Cardiac muscle cell (in vitro differentiated cells and primary cell): ENCODE results near the gene GLYR1. TPM values are rescaled to one million over a fixed set of nuclear protein-coding genes. Genes with fewer than 3 reads are reported as not detected.

Experiments used
- DNase-seq, 2 donors: peaks; one replicate each; pipeline versions ENCODE4 v3.0.0 to v3.0.0-alpha.2; 2010 to 2017; ENCODE audit warnings: low read depth in 1 of 2, low spot score in 1 of 2
- H3K27ac ChIP-seq: fragments of 200-600 bp; sonication (generic); 2 replicates; pipeline ENCODE4 v1.5.1; 2016
- H3K27me3 ChIP-seq: fragments of 200-600 bp; sonication (generic); 2 replicates; pipeline ENCODE4 v1.6.0; 2016; ENCODE audit warnings: control low read depth
- H3K36me3 ChIP-seq: fragments of 200-600 bp; sonication (generic); 2 replicates; pipeline ENCODE4 v1.5.1; 2016; ENCODE audit warnings: control low read depth
- H3K4me1 ChIP-seq: fragments of 200-600 bp; sonication (generic); 2 replicates; pipeline ENCODE4 v1.8.1; 2017; ENCODE audit warnings: low read depth, mild to moderate bottlenecking, mixed run types
- H3K4me3 ChIP-seq: fragments of 200-600 bp; sonication (generic); 2 replicates; pipeline ENCODE4 v1.5.1; 2016; ENCODE audit warnings: mild to moderate bottlenecking
- H3K9me3 ChIP-seq: fragments of 200-600 bp; sonication (generic); 2 replicates; pipeline ENCODE4 v1.5.1; 2017; ENCODE audit warnings: low read depth, mild to moderate bottlenecking, control low read depth
- polyA plus RNA-seq: library from polyadenylated mRNA; unstranded; fragments of >200 nt; fragmentation: Nextera tagmentation; extraction: Ambion mirVana; gene quantifications from 2 replicates; pipeline ENCODE4 v1.2.1, GENCODE V29; 2016
- total RNA-seq: library from RNA; depleted of rRNA; stranded (reverse); fragments of >200 nt; gene quantifications from 2 replicates; pipeline ENCODE4 v1.2.3, GENCODE V29; 2016
- TF ChIP-seq, protein P1 (sequence below): IDR thresholded peaks from 2 replicates; pipeline ENCODE4 v1.5.1; 2012; ENCODE audit warnings: low read depth, mild to moderate bottlenecking, low read length

GLYR1 gene
- total and polyA plus RNA-seq, 2 experiments from 2014 or later: 38.0 to 65.5 TPM

DNA sequence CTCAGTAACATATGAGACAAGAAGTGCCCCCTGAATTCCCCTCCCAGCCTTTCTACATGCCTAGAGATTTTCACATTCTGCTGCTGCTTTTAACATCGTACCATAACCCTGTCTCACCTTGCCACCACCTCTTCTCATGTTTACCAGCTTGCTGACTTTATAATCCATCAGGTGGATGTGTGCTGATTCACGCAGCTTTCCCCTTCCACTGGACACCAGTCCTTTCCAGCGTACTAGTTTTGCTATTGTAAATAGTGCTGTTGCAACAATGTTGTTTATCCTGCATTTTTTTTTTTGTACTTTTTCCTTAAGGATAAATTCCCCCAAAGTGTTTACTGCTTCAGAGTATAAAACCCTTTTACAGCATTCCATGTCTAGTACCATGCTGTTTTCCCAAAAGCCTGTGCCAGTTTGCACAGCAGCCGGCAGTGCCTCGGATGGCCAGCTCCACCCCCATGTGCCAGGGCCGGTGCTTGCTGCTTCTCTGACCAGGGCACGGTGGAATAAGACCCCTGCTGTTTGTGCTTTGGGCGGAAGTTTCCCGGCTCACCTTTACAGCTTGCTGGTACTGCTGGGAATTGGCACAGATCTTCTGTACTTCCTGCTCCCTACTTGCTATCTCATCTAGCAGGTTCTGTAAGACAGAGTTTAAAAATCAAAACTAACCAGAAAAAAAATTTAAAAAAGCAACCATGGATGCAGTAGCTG lies 41.5 kb upstream of the GLYR1 start:
- no peak for DNase-seq
- H3K27ac ChIP-seq: no peak overlapping the region
- H3K36me3 ChIP-seq: peaks cover 21% of the 10 kb centered on the region
- H3K4me3 ChIP-seq: no peak overlapping the region
- TF ChIP-seq, protein P1, sequence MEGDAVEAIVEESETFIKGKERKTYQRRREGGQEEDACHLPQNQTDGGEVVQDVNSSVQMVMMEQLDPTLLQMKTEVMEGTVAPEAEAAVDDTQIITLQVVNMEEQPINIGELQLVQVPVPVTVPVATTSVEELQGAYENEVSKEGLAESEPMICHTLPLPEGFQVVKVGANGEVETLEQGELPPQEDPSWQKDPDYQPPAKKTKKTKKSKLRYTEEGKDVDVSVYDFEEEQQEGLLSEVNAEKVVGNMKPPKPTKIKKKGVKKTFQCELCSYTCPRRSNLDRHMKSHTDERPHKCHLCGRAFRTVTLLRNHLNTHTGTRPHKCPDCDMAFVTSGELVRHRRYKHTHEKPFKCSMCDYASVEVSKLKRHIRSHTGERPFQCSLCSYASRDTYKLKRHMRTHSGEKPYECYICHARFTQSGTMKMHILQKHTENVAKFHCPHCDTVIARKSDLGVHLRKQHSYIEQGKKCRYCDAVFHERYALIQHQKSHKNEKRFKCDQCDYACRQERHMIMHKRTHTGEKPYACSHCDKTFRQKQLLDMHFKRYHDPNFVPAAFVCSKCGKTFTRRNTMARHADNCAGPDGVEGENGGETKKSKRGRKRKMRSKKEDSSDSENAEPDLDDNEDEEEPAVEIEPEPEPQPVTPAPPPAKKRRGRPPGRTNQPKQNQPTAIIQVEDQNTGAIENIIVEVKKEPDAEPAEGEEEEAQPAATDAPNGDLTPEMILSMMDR: no peak
- H3K4me1 ChIP-seq: no peaks in the 10 kb centered on the region
- H3K27me3 ChIP-seq: no peaks in the 10 kb centered on the region
- H3K9me3 ChIP-seq: no peaks in the 10 kb centered on the region

DNA sequence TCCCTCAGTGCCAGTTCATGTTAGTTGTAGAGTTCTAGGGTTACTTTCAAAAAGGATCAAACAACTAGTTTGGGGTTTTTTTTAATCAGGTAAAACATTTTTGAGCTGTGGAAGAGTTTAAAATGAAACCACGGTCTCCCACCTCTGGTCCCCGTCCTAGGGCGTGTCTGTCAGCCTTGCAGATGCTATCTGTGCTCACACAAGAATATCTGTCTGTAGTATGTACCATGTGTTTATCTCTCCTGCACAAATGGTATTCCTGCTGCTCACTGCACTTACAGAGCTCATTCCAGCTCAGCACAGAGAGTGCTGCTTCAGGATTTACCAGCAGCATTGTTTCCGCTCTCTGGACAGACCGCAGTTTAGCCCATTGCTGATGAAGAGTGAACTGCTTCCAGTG lies 39.1 kb upstream of the GLYR1 start:
- H3K36me3 ChIP-seq: peaks cover 26% of the 10 kb centered on the region
- DNase-seq: no peak
- no peaks in the 10 kb centered on the region for H3K27me3 ChIP-seq
- TF ChIP-seq, protein P1: no peak
- no peak overlapping the region for H3K27ac ChIP-seq
- no peaks in the 10 kb centered on the region for H3K9me3 ChIP-seq
- H3K4me1 ChIP-seq: peaks cover 9% of the 10 kb centered on the region
- H3K4me3 ChIP-seq: no peak overlapping the region

DNA sequence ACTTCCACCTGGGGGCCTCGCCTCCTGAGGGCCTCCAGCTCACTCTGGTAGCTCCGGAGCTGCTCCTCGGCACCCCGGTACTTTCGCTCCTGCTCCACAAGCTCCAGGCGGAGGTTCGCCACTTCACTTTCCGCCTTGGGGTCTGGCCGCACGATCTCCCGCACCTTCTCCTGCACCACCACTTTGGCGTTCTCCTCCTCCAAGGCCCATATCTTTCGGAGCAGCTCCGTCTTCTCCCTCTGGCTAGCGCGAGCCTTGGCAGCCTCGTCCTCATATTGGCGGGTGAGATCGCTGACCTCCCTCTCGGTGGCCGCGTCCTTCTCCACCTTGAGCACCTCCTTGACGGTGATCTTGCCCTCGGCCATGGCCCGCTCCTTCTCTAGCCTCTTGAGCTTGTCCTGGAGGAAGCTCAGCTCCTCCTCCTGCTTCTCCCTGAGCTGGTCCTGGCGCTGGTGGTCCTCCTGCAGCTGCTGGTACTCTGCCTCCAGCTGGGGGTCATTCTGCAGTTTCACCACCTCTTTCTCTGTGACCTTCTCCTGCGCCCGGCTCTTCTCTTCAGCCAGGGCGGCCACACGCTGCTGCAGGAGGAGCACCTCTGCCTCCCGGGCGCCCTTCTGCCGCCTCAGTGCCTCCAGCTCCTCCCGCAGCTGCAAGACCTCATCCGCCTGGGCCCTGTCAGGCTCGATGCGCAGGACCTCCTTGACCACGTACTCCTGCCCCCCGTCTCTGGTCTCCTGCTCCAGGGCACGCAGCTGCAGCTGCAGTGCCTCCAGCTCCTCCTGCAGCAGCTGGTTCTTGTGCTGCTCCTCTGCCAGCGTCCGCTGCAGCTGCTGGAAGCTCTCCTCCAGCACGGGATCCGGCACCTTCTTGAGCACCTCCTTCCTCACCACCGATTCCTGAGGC lies 38.1 kb upstream of the GLYR1 start:
- TF ChIP-seq, protein P1: no peak
- H3K4me1 ChIP-seq: peaks cover 9% of the 10 kb centered on the region
- H3K27me3 ChIP-seq: no peaks in the 10 kb centered on the region
- no peaks in the 10 kb centered on the region for H3K9me3 ChIP-seq
- peaks cover 35% of the 10 kb centered on the region for H3K36me3 ChIP-seq
- no peak overlapping the region for H3K4me3 ChIP-seq
- no peak overlapping the region for H3K27ac ChIP-seq
- DNase-seq: no peak

DNA sequence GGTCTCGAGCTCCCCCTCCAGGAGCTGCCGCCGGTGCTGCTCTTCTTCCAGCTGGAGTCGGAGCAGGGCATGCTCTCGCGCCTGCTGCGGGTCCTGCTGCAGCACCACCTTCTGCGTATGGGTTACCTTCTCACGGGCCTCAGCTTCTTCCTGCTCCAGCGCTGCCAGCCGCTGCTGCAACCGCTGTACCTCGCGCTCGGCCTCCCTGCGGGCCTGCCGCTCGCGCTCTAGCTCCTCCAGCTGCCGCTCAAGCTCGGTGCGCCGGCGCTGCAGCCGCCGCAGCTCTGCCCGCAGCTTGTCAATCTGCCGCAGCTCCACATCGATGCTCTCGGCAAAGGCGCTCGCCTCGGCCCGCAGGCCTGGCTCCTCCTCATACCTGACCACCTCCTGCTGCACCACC lies 37.1 kb upstream of the GLYR1 start:
- H3K27ac ChIP-seq: no peak overlapping the region
- H3K36me3 ChIP-seq: peaks cover 40% of the 10 kb centered on the region
- no peaks in the 10 kb centered on the region for H3K27me3 ChIP-seq
- no peaks in the 10 kb centered on the region for H3K9me3 ChIP-seq
- no peak for DNase-seq
- no peak overlapping the region for H3K4me3 ChIP-seq
- H3K4me1 ChIP-seq: peaks cover 9% of the 10 kb centered on the region
- TF ChIP-seq, protein P1: no peak

DNA sequence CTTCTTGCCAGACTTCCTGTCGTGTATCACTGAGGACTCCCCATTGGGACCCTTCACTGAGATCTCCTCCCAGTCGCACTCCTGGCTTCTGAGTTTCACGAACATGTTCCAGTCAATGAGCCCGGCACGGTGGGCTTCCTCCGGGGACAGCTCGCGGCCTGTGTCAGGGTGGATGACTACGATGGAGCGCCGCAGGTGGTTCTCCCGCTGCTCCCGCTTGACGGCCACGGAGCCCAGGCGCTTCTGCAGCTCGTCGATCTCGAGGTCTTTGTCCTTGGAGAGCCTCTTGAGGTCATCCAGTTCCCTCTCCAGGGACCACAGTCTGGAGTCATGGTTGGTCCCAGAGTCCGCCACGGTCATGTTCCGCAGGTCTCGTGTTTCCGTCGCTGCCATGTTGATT lies 36.4 kb upstream of the GLYR1 start:
- H3K27me3 ChIP-seq: no peaks in the 10 kb centered on the region
- no peak for DNase-seq
- peaks cover 9% of the 10 kb centered on the region for H3K4me1 ChIP-seq
- peaks cover 41% of the 10 kb centered on the region for H3K36me3 ChIP-seq
- no peak overlapping the region for H3K4me3 ChIP-seq
- no peaks in the 10 kb centered on the region for H3K9me3 ChIP-seq
- H3K27ac ChIP-seq: peak overlapping the region; percentile 48
- TF ChIP-seq, protein P1: no peak
